ENCODE measurements around the gene LNP1. TPM values are rescaled to one million over a fixed set of nuclear protein-coding genes. Genes with fewer than 3 reads are reported as not detected.

Gene LNP1
- total RNA-seq, 2 donors from 2014 or later, result 4.3 to 7.9 TPM

DNA sequence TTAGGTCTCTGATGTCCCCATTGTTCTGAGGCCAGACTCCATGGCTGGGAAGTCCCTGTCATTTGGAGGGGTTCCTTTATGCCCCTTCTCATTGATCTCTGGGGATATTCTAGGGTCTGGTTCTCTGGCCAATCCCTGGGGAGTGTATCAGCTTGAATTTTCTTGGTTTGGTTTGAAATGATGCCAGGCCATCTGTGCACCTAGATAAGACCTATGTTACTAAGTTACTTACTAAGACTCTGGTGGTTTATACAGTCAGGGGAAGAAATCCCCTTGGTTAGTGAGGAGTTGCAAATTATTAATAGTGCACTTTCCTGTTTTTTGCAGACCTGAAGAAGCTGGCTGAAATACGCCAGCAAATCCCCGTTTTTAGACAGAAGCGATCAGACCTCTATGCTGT is 46.5 kb upstream of the LNP1 start:
- Histone ChIP-seq H3K9ac (ENCODE audit: extremely low read depth, low read length, poor library complexity, severe bottlenecking) (no peak overlapping the region), H3K4me1 (ENCODE audit: control insufficient read depth, insufficient read depth, low read length) (no peaks in the 10 kb centered on the region), H3K27me3 (ENCODE audit: control insufficient read depth, insufficient read depth, low read length, poor library complexity, severe bottlenecking) (no peaks in the 10 kb centered on the region), H3K9me3 (ENCODE audit: control insufficient read depth, low read length) (peaks cover 3% of the 10 kb centered on the region), H3K27ac (ENCODE audit: low read depth, low read length) (no peak overlapping the region), H3K36me3 (ENCODE audit: control insufficient read depth, insufficient read depth, low read length) (peaks cover 40% of the 10 kb centered on the region), H3K4me3 (ENCODE audit: low read length) (no peak overlapping the region)
- no peak overlapping the region for H3K27ac Mint-ChIP-seq
- no peaks in the 10 kb centered on the region for H3K27me3 Mint-ChIP-seq (ENCODE audit: insufficient read depth)
- peaks cover 61% of the 10 kb centered on the region for H3K36me3 Mint-ChIP-seq (ENCODE audit: low read depth)
- no peak for DNase-seq
- no peaks in the 10 kb centered on the region for H3K4me1 Mint-ChIP-seq
- no peak overlapping the region for H3K4me3 Mint-ChIP-seq
- 99 to 100% methylated on average over 2 to 3 of the region's 3 CpGs for WGBS, 2 experiments (ENCODE audit: insufficient coverage in 1 of 2, insufficient read length in 1 of 2)
- H3K9me3 Mint-ChIP-seq, result peaks cover 10% of the 10 kb centered on the region
- TF ChIP-seq, protein P1, sequence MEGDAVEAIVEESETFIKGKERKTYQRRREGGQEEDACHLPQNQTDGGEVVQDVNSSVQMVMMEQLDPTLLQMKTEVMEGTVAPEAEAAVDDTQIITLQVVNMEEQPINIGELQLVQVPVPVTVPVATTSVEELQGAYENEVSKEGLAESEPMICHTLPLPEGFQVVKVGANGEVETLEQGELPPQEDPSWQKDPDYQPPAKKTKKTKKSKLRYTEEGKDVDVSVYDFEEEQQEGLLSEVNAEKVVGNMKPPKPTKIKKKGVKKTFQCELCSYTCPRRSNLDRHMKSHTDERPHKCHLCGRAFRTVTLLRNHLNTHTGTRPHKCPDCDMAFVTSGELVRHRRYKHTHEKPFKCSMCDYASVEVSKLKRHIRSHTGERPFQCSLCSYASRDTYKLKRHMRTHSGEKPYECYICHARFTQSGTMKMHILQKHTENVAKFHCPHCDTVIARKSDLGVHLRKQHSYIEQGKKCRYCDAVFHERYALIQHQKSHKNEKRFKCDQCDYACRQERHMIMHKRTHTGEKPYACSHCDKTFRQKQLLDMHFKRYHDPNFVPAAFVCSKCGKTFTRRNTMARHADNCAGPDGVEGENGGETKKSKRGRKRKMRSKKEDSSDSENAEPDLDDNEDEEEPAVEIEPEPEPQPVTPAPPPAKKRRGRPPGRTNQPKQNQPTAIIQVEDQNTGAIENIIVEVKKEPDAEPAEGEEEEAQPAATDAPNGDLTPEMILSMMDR (conservative IDR thresholded peaks at IDR 0.05), result no peak

- no peak overlapping the region for H3K27ac Mint-ChIP-seq
- Histone ChIP-seq H3K9me3 (ENCODE audit: control insufficient read depth, low read length) (peaks cover 15% of the 10 kb centered on the region), H3K36me3 (ENCODE audit: control insufficient read depth, insufficient read depth, low read length) (peaks cover 52% of the 10 kb centered on the region), H3K27me3 (ENCODE audit: control insufficient read depth, insufficient read depth, low read length, poor library complexity, severe bottlenecking) (no peaks in the 10 kb centered on the region), H3K9ac (ENCODE audit: extremely low read depth, low read length, poor library complexity, severe bottlenecking) (no peak overlapping the region), H3K27ac (ENCODE audit: low read depth, low read length) (no peak overlapping the region), H3K4me3 (ENCODE audit: low read length) (no peak overlapping the region), H3K4me1 (ENCODE audit: control insufficient read depth, insufficient read depth, low read length) (no peaks in the 10 kb centered on the region)
- no peaks in the 10 kb centered on the region for H3K27me3 Mint-ChIP-seq (ENCODE audit: insufficient read depth)
- no peak for DNase-seq
- TF ChIP-seq, protein P1 (conservative IDR thresholded peaks at IDR 0.05), result no peak
- H3K36me3 Mint-ChIP-seq (ENCODE audit: low read depth), result peaks cover 61% of the 10 kb centered on the region
- H3K9me3 Mint-ChIP-seq, result peaks cover 6% of the 10 kb centered on the region
- no peak overlapping the region for H3K4me3 Mint-ChIP-seq
- H3K4me1 Mint-ChIP-seq, result no peaks in the 10 kb centered on the region
- 89 to 91% methylated on average over 2 of the region's 2 CpGs for WGBS, 2 experiments (ENCODE audit: insufficient coverage in 1 of 2, insufficient read length in 1 of 2)
Observed at GRCh38 chr3:100358413-100358812, 42.9 kb upstream of the LNP1 start.

DNA sequence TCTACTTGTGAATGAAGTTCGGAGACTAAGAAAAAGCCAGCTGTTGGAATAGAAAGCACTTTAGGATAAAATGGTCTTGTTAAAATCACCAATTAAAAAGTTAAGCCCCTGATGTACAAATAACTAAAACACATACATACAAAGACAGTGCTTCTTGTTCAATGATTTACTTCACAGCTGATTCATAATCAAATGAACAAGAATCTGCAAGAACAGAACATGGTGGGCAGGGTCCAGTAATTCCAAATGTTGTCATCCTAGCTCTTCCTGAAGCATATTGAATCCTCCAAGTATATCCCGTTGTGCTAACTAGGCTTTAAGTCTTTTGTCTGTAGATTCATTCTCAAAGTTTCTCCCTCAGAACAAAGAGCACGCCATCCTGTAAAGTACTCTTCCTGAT is 42.3 kb upstream of the LNP1 start:
- Histone ChIP-seq H3K4me3 (ENCODE audit: low read length) (no peak overlapping the region), H3K4me1 (ENCODE audit: control insufficient read depth, insufficient read depth, low read length) (no peaks in the 10 kb centered on the region), H3K36me3 (ENCODE audit: control insufficient read depth, insufficient read depth, low read length) (peaks cover 57% of the 10 kb centered on the region), H3K9ac (ENCODE audit: extremely low read depth, low read length, poor library complexity, severe bottlenecking) (no peak overlapping the region), H3K27ac (ENCODE audit: low read depth, low read length) (no peak overlapping the region), H3K27me3 (ENCODE audit: control insufficient read depth, insufficient read depth, low read length, poor library complexity, severe bottlenecking) (no peaks in the 10 kb centered on the region), H3K9me3 (ENCODE audit: control insufficient read depth, low read length) (peaks cover 15% of the 10 kb centered on the region)
- TF ChIP-seq, protein P1 (conservative IDR thresholded peaks at IDR 0.05), result no peak
- DNase-seq, result no peak
- H3K4me1 Mint-ChIP-seq, result no peaks in the 10 kb centered on the region
- H3K36me3 Mint-ChIP-seq (ENCODE audit: low read depth), result peaks cover 62% of the 10 kb centered on the region
- H3K27ac Mint-ChIP-seq, result no peak overlapping the region
- H3K9me3 Mint-ChIP-seq, result peaks cover 6% of the 10 kb centered on the region
- no peaks in the 10 kb centered on the region for H3K27me3 Mint-ChIP-seq (ENCODE audit: insufficient read depth)
- H3K4me3 Mint-ChIP-seq, result no peak overlapping the region
- 96 to 100% methylated on average over 2 to 3 of the region's 3 CpGs for WGBS, 2 experiments (ENCODE audit: insufficient coverage in 1 of 2, insufficient read length in 1 of 2)

Measured in endodermal cell (in vitro differentiated cells).